ENCODE results near the gene FIGN.
A peak's percentile ranks its signal among the peaks of the same experiment; 100 is the strongest.

The FIGN gene

GRCh38 chr2:163736433-163737189, 803 bp upstream of the FIGN start:
- Histone ChIP-seq H3K27ac (ENCODE audit: low read depth, low read length) (peak overlapping the region; percentile 95), H3K27me3 (ENCODE audit: control insufficient read depth, insufficient read depth, low read length) (no peaks in the 10 kb centered on the region), H3K4me1 (ENCODE audit: control insufficient read depth, insufficient read depth, low read length) (peaks cover 13% of the 10 kb centered on the region), H3K4me3 (ENCODE audit: low read depth, low read length) (peak overlapping the region; percentile 100), H3K9ac (ENCODE audit: low read length) (peak overlapping the region; percentile 95), H3K9me3 (ENCODE audit: control insufficient read depth, insufficient read depth, low read depth, low read length) (no peaks in the 10 kb centered on the region), H3K36me3 (ENCODE audit: control insufficient read depth, insufficient read depth, low read length) (no peaks in the 10 kb centered on the region)

GRCh38 chr2:163734881-163735684, 725 bp downstream of the FIGN start:
- Histone ChIP-seq H3K27me3 (ENCODE audit: control insufficient read depth, insufficient read depth, low read length) (no peaks in the 10 kb centered on the region), H3K9ac (ENCODE audit: low read length) (peak overlapping the region; percentile 95), H3K4me1 (ENCODE audit: control insufficient read depth, insufficient read depth, low read length) (peaks cover 19% of the 10 kb centered on the region), H3K27ac (ENCODE audit: low read depth, low read length) (no peak overlapping the region; the same call in 1 of the 2 replicates), H3K4me3 (ENCODE audit: low read depth, low read length) (peak overlapping the region; percentile 100), H3K9me3 (ENCODE audit: control insufficient read depth, insufficient read depth, low read depth, low read length) (no peaks in the 10 kb centered on the region), H3K36me3 (ENCODE audit: control insufficient read depth, insufficient read depth, low read length) (no peaks in the 10 kb centered on the region)

GRCh38 chr2:163734401-163734800, 1.4 kb downstream of the FIGN start:
- H3K9ac ChIP-seq (ENCODE audit: low read length), result peak overlapping the region; percentile 95
- no peaks in the 10 kb centered on the region for H3K27me3 ChIP-seq (ENCODE audit: control insufficient read depth, insufficient read depth, low read length)

GRCh38 chr2:163733956-163734355, 1.9 kb downstream of the FIGN start:
- Histone ChIP-seq H3K27ac (ENCODE audit: low read depth, low read length) (no peak overlapping the region), H3K4me3 (ENCODE audit: low read depth, low read length) (peak overlapping the region; percentile 100), H3K9me3 (ENCODE audit: control insufficient read depth, insufficient read depth, low read depth, low read length) (no peaks in the 10 kb centered on the region), H3K36me3 (ENCODE audit: control insufficient read depth, insufficient read depth, low read length) (no peaks in the 10 kb centered on the region), H3K4me1 (ENCODE audit: control insufficient read depth, insufficient read depth, low read length) (peaks cover 19% of the 10 kb centered on the region), H3K9ac (ENCODE audit: low read length) (no peak overlapping the region), H3K27me3 (ENCODE audit: control insufficient read depth, insufficient read depth, low read length) (no peaks in the 10 kb centered on the region)

More at GRCh38 chr2:163734401-163734800, 1.4 kb downstream of the FIGN start:
- peaks cover 19% of the 10 kb centered on the region for H3K4me1 ChIP-seq (ENCODE audit: control insufficient read depth, insufficient read depth, low read length)
- H3K9me3 ChIP-seq (ENCODE audit: control insufficient read depth, insufficient read depth, low read depth, low read length), result no peaks in the 10 kb centered on the region
- H3K4me3 ChIP-seq (ENCODE audit: low read depth, low read length), result peak overlapping the region; percentile 100
- no peaks in the 10 kb centered on the region for H3K36me3 ChIP-seq (ENCODE audit: control insufficient read depth, insufficient read depth, low read length)
- H3K27ac ChIP-seq (ENCODE audit: low read depth, low read length), result no peak overlapping the region

GRCh38 chr2:163733301-163733938, 2.4 kb downstream of the FIGN start:
- Histone ChIP-seq H3K9ac (ENCODE audit: low read length) (no peak overlapping the region), H3K27ac (ENCODE audit: low read depth, low read length) (no peak overlapping the region), H3K9me3 (ENCODE audit: control insufficient read depth, insufficient read depth, low read depth, low read length) (no peaks in the 10 kb centered on the region), H3K36me3 (ENCODE audit: control insufficient read depth, insufficient read depth, low read length) (no peaks in the 10 kb centered on the region), H3K4me3 (ENCODE audit: low read depth, low read length) (peak overlapping the region; percentile 100; the same call in 1 of the 2 replicates), H3K4me1 (ENCODE audit: control insufficient read depth, insufficient read depth, low read length) (peaks cover 19% of the 10 kb centered on the region), H3K27me3 (ENCODE audit: control insufficient read depth, insufficient read depth, low read length) (no peaks in the 10 kb centered on the region)

- no peak overlapping the region for H3K9ac ChIP-seq (ENCODE audit: low read length)
- H3K36me3 ChIP-seq (ENCODE audit: control insufficient read depth, insufficient read depth, low read length), result no peaks in the 10 kb centered on the region
- H3K4me1 ChIP-seq (ENCODE audit: control insufficient read depth, insufficient read depth, low read length), result peaks cover 19% of the 10 kb centered on the region
- no peaks in the 10 kb centered on the region for H3K27me3 ChIP-seq (ENCODE audit: control insufficient read depth, insufficient read depth, low read length)
- H3K9me3 ChIP-seq (ENCODE audit: control insufficient read depth, insufficient read depth, low read depth, low read length), result no peaks in the 10 kb centered on the region
- H3K4me3 ChIP-seq (ENCODE audit: low read depth, low read length), result no peak overlapping the region
- no peak overlapping the region for H3K27ac ChIP-seq (ENCODE audit: low read depth, low read length)
Observed at GRCh38 chr2:163732727-163733126, 3.1 kb downstream of the FIGN start.

- no peaks in the 10 kb centered on the region for H3K36me3 ChIP-seq (ENCODE audit: control insufficient read depth, insufficient read depth, low read length)
- H3K9ac ChIP-seq (ENCODE audit: low read length), result no peak overlapping the region
- H3K9me3 ChIP-seq (ENCODE audit: control insufficient read depth, insufficient read depth, low read depth, low read length), result no peaks in the 10 kb centered on the region
- no peaks in the 10 kb centered on the region for H3K27me3 ChIP-seq (ENCODE audit: control insufficient read depth, insufficient read depth, low read length)
- no peak overlapping the region for H3K27ac ChIP-seq (ENCODE audit: low read depth, low read length)
- no peak overlapping the region for H3K4me3 ChIP-seq (ENCODE audit: low read depth, low read length)
- peaks cover 19% of the 10 kb centered on the region for H3K4me1 ChIP-seq (ENCODE audit: control insufficient read depth, insufficient read depth, low read length)
Observed at GRCh38 chr2:163731735-163732134, 4.1 kb downstream of the FIGN start.

- H3K27me3 ChIP-seq (ENCODE audit: control insufficient read depth, insufficient read depth, low read length), result no peaks in the 10 kb centered on the region
- H3K9ac ChIP-seq (ENCODE audit: low read length), result no peak overlapping the region
Observed at GRCh38 chr2:163730556-163730955, 5.3 kb downstream of the FIGN start.

GRCh38 chr2:163729636-163730273, 6.1 kb downstream of the FIGN start:
- no peaks in the 10 kb centered on the region for H3K27me3 ChIP-seq (ENCODE audit: control insufficient read depth, insufficient read depth, low read length)
- no peak overlapping the region for H3K4me3 ChIP-seq (ENCODE audit: low read depth, low read length)
- H3K9ac ChIP-seq (ENCODE audit: low read length), result no peak overlapping the region
- peaks cover 19% of the 10 kb centered on the region for H3K4me1 ChIP-seq (ENCODE audit: control insufficient read depth, insufficient read depth, low read length)
- H3K36me3 ChIP-seq (ENCODE audit: control insufficient read depth, insufficient read depth, low read length), result no peaks in the 10 kb centered on the region
- H3K9me3 ChIP-seq (ENCODE audit: control insufficient read depth, insufficient read depth, low read depth, low read length), result no peaks in the 10 kb centered on the region
- H3K27ac ChIP-seq (ENCODE audit: low read depth, low read length), result no peak overlapping the region

More at GRCh38 chr2:163730556-163730955, 5.3 kb downstream of the FIGN start:
- Histone ChIP-seq H3K4me1 (ENCODE audit: control insufficient read depth, insufficient read depth, low read length) (peaks cover 19% of the 10 kb centered on the region), H3K4me3 (ENCODE audit: low read depth, low read length) (no peak overlapping the region), H3K36me3 (ENCODE audit: control insufficient read depth, insufficient read depth, low read length) (no peaks in the 10 kb centered on the region), H3K9me3 (ENCODE audit: control insufficient read depth, insufficient read depth, low read depth, low read length) (no peaks in the 10 kb centered on the region), H3K27ac (ENCODE audit: low read depth, low read length) (no peak overlapping the region)

GRCh38 chr2:163723881-163724280, 11.9 kb downstream of the FIGN start:
- no peak overlapping the region for H3K27ac ChIP-seq (ENCODE audit: low read depth, low read length)
- H3K36me3 ChIP-seq (ENCODE audit: control insufficient read depth, insufficient read depth, low read length), result no peaks in the 10 kb centered on the region
- H3K4me3 ChIP-seq (ENCODE audit: low read depth, low read length), result no peak overlapping the region
- no peaks in the 10 kb centered on the region for H3K9me3 ChIP-seq (ENCODE audit: control insufficient read depth, insufficient read depth, low read depth, low read length)
- no peaks in the 10 kb centered on the region; the same call in 1 of the 2 replicates for H3K4me1 ChIP-seq (ENCODE audit: control insufficient read depth, insufficient read depth, low read length)
- no peaks in the 10 kb centered on the region for H3K27me3 ChIP-seq (ENCODE audit: control insufficient read depth, insufficient read depth, low read length)
- no peak overlapping the region for H3K9ac ChIP-seq (ENCODE audit: low read length)

Measured in HUES6 (cell line).